Measurements from ENCODE around the gene CNTN2.

CNTN2 gene

GRCh38 chr1:205118752-205119151 is 75.7 kb downstream of the CNTN2 start:
- TF ChIP-seq CTCF (conservative IDR thresholded peaks at IDR 0.05; ENCODE audit: low read depth) = no peak
- CTCF ChIA-PET = no interaction called here
- POLR2A ChIA-PET (ENCODE audit: low non-redundant PET) = no interaction called here
- no peak for DNase-seq (ENCODE audit: low spot score)
- no peak overlapping the region for H3K27ac ChIP-seq

- H3K27ac ChIP-seq = peak within 1 kb of the TSS; percentile 83
- peak; percentile 92 for TF ChIP-seq CTCF (conservative IDR thresholded peaks at IDR 0.05; ENCODE audit: low read depth)
- CTCF ChIA-PET = interaction anchor here (0.5 to 2.0 kb wide), 9 partner anchors 10 to 137 kb away, joined by 3 to 9 read pairs (median 5); no protein-coding TSS in a partner anchor
- peak; percentile 98 for DNase-seq (ENCODE audit: low spot score)
- POLR2A ChIA-PET (ENCODE audit: low non-redundant PET) = interaction anchor here (0.6 to 1.9 kb wide), 7 partner anchors 12 to 132 kb away, joined by 3 to 8 read pairs (median 5); partner anchors contain the start of gene DSTYK
Measured at GRCh38 chr1:205121660-205122488, 78.9 kb downstream of the CNTN2 start, which contains the start of gene RBBP5. RBBP5 (minus strand) TSS chr1:205121978; CDS start chr1:205121873, 105 bp downstream.

- TF ChIP-seq CTCF (conservative IDR thresholded peaks at IDR 0.05; ENCODE audit: low read depth) = peak; percentile 43; the same call in 1 of the 2 replicates
- ChIA-PET CTCF (interaction anchor here (0.6 to 1.8 kb wide), 7 partner anchors 12 to 136 kb away, joined by 3 to 7 read pairs (median 4); no protein-coding TSS in a partner anchor), POLR2A (ENCODE audit: low non-redundant PET) (interaction anchor here (1.7 kb wide), 1 partner anchor 89 kb away, joined by 6 read pairs; the partner anchor contains the start of gene DSTYK)
- peak overlapping the region; percentile 83 for H3K27ac ChIP-seq
- no peak for DNase-seq (ENCODE audit: low spot score)
Measured at GRCh38 chr1:205122489-205122882, 79.5 kb downstream of the CNTN2 start.

GRCh38 chr1:205124726-205125125 is 81.7 kb downstream of the CNTN2 start:
- no peak for TF ChIP-seq CTCF (conservative IDR thresholded peaks at IDR 0.05; ENCODE audit: low read depth)
- CTCF ChIA-PET = interaction anchor here (0.6 to 1.8 kb wide), 3 partner anchors 17 to 445 kb away, joined by 3 to 6 read pairs (median 5); no protein-coding TSS in a partner anchor
- DNase-seq (ENCODE audit: low spot score) = no peak
- POLR2A ChIA-PET (ENCODE audit: low non-redundant PET) = no interaction called here
- no peak overlapping the region for H3K27ac ChIP-seq

- no peak for TF ChIP-seq CTCF (conservative IDR thresholded peaks at IDR 0.05; ENCODE audit: low read depth)
- ChIA-PET POLR2A (ENCODE audit: low non-redundant PET) (no interaction called here), CTCF (interaction anchor here (0.5 to 0.6 kb wide), 2 partner anchors 12 to 100 kb away, joined by 3 read pairs; partner anchors contain the start of gene TMCC2)
- H3K27ac ChIP-seq = no peak overlapping the region
- no peak for DNase-seq (ENCODE audit: low spot score)
Measured at GRCh38 chr1:205127646-205128045, 84.6 kb downstream of the CNTN2 start.

Measured in RWPE1 (cell line).